ENCODE data around the gene NUDT19.
"Not testable (repeated sequence)": the region's sequence is repeated elsewhere in the genome, so short reads cannot be mapped to it uniquely, and the experiment has no call there.

Gene NUDT19

GRCh38 chr19:32675720-32676185 lies 15.9 kb upstream of the NUDT19 start, which contains the start of gene RGS9BP:
Gene RGS9BP (plus strand): TSS chr19:32675848. CDS start chr19:32676264, 416 bp downstream.
- DNase-seq = peak; percentile 65

DNA sequence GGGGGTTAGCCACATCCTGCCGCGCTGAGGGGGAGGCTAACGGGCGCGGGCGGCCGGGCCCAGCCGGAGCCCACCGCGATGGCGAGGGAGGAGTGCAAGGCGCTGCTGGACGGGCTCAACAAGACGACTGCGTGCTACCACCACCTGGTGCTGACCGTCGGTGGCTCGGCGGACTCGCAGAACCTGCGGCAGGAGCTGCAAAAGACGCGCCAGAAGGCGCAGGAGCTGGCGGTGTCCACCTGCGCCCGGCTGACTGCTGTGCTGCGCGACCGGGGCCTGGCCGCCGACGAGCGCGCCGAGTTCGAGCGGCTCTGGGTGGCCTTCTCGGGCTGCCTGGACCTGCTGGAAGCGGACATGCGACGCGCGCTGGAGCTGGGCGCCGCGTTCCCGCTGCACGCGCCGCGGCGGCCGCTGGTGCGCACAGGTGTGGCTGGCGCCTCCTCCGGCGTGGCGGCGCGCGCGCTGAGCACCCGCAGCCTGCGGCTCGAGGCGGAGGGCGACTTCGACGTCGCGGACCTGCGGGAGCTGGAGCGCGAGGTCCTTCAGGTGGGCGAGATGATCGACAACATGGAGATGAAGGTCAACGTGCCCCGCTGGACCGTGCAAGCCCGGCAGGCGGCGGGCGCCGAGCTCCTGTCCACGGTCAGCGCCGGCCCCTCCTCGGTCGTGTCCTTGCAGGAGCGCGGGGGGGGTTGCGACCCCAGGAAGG lies 15.3 kb upstream of the NUDT19 start:
- no peak for DNase-seq

GRCh38 chr19:32676895-32677359 lies 14.7 kb upstream of the NUDT19 start:
- DNase-seq = no peak

- DNase-seq = no peak
Measured at GRCh38 chr19:32677657-32678056, 14.0 kb upstream of the NUDT19 start.

DNA sequence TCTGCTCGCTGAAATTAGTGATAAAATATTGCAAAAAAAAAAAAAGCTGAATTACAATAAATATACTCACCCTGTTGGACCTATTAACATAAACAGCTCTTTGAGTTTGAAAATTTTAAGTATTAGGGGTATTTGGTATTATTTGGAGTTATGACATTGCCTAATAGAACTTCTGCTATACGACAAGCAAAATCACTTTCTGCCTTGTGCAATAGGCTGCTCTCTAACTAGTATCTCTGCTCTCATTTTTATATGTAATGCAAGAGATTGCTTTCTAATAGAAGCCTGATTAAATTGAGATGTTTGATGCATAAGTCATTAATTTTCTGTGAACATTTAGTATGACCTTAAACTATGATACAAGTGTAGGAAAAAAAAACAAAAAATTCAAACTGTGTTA lies 10.6 kb upstream of the NUDT19 start:
- no peak for DNase-seq

DNA sequence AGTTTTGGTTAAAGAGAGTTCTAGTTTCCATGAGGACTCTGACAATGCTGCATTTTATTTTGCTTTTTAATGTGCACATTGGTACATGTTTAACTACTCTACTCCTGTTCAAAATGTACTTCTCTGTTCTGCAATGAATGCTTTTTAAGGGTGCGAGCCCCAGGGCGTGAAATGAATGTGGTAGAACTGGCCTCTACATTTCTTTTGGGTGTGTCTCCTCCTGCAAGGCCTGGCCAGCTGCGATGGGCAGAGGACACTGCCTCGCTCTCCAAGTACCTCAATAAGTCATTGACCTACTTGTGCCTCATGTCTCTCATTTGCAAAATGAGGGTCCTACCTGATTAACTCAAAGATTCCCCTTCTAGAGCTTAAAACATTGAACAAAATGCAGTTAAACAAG lies 9.3 kb upstream of the NUDT19 start:
- DNase-seq = no peak

GRCh38 chr19:32686847-32687475 lies 4.7 kb upstream of the NUDT19 start:
- no peak for DNase-seq

DNA sequence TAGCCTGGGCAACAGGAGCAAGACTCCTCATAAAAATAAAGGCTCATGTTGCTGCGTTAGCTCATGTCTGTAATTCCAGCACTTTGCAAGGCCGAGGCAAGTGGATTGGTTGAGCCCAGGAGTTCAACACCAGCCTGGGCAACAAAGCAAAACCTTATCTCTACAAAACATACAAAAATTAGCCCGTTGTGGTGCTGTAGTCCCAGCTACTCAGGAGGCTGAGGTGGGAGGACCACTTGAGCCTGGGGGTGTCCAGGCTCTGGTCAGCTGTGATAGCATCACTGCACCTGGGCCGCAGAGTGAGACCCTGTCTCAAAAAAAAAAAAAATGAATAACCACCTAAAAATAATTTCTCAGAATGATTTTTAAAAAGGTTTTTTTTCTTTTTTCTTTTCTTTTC lies 3.9 kb upstream of the NUDT19 start:
- DNase-seq = no peak

DNA sequence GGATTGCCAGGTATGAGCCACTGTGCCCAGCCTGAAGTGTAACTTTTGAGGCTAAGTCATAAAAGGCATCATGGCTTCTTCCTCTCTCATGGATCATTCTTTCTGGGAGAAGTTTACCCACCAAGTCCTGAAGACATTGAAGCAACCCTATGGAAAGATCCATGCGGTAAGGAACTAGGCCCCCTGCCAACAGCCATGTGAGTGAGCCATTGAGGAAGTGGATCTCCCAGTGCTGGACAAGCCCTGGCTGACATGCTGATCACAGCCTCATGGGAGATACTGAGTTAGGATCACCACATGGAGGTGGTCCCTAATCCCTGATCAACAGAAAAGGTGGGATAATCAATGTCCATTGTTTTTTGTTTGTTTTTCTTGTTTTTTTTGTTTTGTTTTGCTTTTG lies 3.3 kb upstream of the NUDT19 start:
- no peak for DNase-seq

- peak; percentile 44 for DNase-seq
Measured at GRCh38 chr19:32691952-32692726, 518 bp downstream of the NUDT19 start.

DNA sequence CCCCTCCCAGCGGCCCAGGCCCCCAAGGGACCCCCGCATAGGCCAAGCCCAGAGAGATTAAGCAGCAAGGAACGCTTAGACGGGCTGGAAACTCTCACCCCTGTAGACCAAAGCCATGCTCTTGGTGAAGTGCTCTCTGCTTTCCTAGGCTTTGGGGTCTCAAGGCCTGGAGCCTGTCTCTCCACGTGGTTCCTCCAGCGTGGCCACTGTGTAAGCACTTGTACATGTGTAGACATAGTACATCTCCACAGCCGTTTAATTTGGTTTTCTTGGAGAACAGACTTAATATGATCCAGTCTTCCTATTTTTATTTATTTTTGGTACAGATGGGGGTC lies 1.1 kb downstream of the NUDT19 start:
- DNase-seq = no peak

DNA sequence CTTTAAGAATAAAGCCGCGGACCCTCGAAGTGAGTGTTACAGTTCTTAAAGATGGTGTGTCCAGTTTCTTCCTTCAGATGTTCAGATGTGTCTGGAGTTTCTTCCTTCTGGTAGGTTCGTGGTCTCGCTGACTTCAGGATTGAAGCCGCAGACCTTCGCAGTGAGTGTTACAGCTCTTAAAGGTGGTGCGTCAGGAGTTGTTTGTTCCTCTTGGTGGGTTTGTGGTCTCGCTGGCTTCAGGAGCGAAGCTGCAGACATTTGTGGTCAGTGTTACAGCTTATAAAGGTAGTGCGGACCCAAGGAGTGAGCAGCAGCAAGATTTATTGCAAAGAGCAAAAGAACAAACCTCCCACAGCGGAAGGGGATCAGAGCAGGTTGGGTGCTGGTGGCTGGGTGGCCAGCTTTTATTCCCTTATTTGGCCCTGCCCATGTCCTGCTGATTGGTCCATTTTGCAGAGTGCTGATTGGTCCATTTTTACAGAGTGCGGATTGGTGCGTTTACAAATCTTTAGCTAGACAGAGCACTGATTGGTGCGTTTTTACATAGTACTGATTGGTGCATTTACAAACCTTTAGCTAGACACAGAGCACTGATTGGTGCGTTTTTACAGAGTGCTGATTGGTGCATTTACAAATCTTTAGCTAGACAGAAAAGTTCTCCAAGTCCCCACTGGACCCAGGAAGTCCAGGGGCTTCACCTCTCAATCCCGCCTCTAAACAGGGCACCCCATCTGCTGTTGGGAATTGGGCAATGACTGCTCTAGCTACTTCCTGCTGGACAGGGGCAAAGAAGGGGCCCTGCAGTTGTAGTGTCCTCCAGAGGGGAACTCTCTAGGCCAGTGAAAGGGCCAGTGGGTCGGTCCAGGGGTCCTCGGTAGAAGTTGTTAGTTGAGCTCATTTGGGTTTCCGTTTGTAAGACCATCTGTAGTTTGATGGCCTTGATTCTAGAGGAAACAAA lies 1.8 kb downstream of the NUDT19 start:
- peak; percentile 45 for DNase-seq

DNA sequence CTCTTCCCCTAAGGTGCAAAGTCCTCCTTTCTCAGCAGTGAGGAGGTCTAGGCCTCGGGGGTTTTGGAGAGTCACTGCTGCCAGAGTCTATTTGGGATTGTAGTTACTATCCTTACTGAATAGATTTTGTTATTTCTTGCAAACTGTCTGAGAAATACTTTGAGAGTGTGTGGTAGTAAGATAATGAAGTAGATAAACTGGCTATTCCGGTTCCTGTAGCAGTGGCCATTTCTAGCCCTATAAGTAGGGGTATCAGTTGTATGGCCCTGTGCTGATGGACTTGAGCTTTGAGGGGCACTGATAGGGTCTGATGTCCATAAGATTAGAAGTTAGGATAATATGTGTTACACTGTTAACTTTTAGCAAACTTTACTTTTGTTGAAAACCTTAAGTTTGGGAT lies 2.7 kb downstream of the NUDT19 start:
- DNase-seq = not testable (repeated sequence)

DNA sequence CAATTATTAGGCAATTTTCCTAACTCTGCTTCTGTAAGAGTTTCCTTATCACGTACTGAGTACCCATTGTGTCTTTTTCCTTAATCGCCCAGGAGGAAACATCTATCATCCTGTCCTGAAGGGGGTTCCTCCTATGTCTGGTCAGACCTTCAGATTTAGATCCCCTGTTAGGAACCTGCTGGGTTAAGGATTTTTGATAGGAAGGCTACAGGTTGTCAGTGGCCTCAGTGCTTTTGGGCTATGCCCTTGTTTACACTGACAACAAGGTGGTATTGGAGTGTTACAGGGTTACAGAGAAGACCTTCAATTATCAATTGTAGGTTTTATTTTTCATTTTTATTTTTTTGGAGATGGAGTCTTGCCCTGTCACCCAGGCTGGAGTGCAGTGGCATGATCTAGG lies 3.2 kb downstream of the NUDT19 start:
- DNase-seq = not testable (repeated sequence)

DNA sequence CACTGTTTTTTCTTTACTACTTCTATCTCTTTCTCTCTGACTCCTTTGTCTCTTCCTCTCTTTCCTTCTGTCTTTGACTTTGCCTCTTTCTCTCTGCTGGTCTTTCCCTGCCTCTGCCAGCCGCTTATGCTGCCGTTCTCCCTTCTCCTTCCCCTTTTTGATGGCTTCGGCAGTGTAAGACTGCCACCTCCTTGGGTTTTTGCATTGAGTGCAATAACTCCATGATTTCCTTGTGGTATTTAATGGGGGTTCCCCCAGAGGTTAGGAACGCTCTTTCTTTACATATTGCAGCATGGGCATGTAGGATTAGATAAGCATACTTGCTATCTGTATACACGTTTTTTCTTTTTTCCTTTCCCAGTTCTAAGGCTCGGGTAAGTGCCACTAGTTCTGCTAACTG lies 3.9 kb downstream of the NUDT19 start:
- DNase-seq = not testable (repeated sequence)

DNA sequence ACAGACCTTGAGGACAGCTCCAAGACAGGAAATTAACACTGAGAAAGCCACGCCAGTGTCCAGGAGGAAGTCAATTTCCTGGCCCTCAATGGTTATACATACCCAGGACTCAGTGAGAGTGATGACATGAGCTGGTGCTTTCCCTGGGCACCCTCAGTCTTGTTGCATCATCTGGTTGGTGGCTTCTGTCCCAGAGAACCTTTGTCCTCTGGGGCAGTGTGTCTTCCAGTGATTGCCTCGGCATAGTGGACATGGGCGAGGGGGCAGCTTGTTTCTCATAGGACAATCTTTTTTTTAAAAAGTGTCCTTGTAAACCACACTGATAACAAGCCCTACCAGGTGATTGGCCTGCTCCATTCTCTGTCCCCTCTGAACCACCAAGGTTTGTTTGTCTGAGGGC lies 5.2 kb downstream of the NUDT19 start:
- not testable (repeated sequence) for DNase-seq

- not testable (repeated sequence) for DNase-seq
Measured at GRCh38 chr19:32700129-32700528, 8.5 kb downstream of the NUDT19 start.

DNA sequence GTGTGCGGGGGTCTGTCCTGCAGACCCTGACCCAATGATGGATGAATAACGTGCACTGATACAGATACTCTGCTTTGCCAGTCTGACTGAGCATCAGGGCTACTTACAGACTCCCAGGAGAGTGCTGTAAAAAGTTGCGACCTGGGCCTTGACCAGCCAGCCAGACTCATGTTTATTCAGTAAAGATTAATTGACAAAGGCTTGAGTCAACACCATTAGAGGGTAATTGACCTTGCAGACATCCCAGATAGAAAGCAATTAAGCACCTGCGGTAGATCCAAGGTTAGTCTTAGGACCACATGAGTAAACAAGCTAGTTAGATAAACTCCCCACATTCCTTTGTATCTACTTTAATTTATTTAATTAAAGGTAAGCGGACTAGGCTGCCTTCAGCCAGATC lies 10.4 kb downstream of the NUDT19 start:
- DNase-seq = no peak

DNA sequence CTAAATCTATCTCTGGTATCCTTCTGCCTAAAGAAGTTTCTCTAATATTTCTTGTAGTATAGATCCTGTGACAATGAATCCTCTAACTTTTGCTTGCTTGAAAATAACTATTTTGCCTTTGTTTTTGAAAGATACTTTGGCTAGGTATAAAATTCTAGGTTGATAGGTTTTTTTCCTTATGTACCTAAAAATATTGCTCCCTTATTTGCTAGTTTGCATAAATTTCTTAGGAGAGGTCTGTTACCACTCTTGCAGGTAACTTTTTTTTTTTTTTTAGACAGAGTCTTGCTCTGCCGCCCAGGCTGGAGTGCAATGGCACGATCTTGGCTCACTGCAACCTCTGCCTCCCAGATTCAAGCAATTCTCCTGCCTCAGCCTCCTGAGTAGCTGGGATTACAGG lies 12.4 kb downstream of the NUDT19 start:
- DNase-seq = not testable (repeated sequence)

- DNase-seq = peak; percentile 31
Measured at GRCh38 chr19:32708457-32708856, 16.8 kb downstream of the NUDT19 start.

DNA sequence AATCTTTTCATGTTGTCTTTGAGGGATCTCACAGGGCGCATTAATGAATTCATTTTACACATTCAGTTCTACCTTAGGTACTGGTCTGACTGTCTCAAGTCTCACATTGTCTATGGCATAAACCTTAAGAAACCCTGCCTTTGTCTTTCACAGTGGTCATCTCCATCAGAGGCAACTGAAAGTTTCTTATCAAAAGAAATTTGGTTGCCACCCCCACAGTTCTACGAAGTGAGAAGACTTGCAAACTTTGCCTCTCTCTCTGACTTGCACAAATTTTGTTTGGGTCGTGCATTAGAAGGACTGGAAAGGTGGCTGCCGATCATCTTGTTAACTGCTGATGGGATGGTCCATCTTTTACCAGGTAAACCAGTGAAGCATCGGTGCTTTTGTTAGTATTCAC lies 17.4 kb downstream of the NUDT19 start:
- no peak for DNase-seq

DNA sequence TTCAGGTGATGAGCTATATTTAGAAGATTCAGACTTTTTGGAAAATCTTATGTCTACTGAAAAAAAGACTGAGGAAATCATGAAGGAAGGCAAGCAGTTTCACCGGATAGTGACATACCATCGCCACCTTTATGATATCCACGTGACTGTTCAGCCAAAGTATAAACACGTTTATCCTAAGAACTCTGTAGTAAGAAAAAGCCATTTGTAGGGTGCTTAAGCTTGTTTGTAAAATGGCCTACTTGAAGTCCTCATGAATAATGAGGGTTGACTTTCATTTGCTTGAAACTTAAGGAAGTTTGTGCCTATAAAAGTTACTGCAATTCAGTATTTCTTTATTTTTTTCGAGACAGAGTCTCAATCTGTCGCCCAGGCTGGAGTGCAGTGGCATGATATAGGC lies 20.1 kb downstream of the NUDT19 start:
- DNase-seq = no peak

GRCh38 chr19:32716203-32716602 lies 24.6 kb downstream of the NUDT19 start:
- DNase-seq = not testable (repeated sequence)

Data from CD4-positive, alpha-beta T cell treated with Interleukin-4 for 4 hours (primary cell).